Cerebellar nuclear complex (tissue), 1 donor: Measurements from ENCODE around the gene MICALL1.

Experiments used
- DNase-seq, 2 experiments: peaks; one replicate each; lab custom pipeline; 2025; lab: John Stamatoyannopoulos, UW

Gene MICALL1

DNA sequence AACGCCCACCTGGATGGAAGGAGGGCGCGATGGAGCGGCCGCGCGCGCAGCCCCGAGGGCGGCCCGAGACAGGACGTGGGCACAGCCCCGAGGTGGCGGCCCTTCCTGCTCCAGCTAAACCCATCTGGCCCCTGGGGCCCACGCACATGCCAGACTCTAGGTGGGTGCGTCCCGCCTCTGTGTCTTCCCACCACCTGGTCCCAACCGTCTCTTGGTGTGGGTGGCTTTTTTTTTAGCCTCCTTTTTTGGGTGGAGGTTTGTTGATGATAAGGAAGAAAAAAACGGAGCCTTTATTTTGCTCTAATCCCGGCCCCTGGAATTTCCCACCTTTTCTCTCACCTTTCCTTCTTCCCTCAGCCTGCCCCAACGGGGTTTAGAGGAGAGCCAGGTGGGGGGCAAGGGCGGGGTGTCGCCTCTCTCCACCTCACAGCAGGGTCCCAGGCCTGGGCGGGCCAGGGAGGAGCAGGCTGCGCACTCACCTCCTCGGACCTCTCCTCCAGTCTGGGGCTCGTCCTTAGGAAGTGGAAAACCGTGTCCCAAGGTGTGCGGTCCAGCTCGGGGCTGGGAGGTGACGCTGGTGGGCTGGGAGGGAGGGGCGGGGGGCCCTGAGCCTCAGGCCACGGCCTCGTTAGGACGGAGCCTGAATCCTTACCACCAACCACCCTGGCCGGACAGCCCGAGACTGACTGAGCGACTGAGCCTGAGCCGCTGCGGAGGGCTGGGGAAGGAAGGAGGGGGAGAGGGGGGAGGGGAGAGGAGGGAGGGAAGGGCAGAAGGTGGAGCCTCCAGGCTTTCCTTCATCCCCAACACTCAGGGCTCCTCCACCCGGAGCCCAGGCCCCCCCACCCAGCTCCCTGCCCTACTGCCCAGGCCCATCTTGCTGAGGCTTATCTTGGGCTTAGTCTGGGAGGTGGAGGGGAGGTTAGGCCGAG is 78.0 kb downstream of the MICALL1 start, which contains the start of gene SOX10:
Gene SOX10, minus strand, starts transcription at position 696 of the 932 bp plus-strand sequence. CDS start 771 bp downstream, outside the sequence.
- no peak for DNase-seq

DNA sequence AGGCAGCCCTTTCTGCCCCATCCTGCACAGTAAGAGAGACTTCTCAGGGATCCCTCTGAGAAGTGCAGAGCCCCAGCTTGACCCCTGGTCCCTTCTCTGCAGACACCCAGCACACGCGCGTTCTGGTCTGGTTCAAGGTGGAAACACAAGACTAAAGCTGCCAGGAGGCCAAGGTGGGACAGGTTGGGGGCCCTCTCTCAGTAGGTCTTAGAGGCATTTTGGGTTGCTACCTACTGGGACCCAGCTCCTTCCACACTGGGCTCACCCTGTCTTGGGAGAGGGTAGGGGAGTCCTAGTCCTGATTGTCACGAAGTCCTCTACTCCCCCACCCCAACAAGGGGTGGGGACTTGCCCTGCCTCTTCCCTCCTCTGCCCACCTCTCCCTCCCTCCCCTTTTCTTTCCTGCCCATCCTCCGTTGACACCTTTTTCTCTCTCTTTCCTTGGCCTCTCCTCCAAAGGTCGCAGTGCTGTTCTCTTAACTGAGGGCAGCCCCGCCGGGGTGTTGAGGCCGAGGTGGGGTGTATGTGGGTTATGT is 79.0 kb downstream of the MICALL1 start:
- no peak for DNase-seq

DNA sequence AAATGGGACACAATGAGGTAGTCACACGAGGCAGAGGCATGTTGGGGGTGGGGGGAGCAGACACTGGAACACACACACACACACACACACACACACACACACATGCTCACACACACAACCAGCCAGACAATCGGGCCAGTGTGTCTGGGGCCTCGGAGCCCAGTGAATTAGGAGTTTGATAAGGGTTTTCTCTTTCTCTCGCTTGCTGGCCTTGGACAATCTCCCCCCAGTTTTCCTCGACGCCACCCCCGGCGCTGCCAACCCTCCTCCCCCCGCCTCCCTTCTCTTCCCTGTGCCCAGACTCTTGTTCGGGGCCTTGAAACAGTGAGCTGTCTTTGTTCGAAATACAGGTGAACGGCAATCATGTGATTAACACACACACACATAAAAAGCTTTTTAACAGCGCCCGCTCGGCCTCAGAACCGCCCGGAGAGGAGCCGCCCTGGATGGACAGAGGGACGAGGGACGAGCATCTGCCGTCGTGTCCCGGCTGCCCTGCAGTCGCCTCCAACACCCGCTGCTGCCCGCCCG is 79.7 kb downstream of the MICALL1 start:
- no peak for DNase-seq

DNA sequence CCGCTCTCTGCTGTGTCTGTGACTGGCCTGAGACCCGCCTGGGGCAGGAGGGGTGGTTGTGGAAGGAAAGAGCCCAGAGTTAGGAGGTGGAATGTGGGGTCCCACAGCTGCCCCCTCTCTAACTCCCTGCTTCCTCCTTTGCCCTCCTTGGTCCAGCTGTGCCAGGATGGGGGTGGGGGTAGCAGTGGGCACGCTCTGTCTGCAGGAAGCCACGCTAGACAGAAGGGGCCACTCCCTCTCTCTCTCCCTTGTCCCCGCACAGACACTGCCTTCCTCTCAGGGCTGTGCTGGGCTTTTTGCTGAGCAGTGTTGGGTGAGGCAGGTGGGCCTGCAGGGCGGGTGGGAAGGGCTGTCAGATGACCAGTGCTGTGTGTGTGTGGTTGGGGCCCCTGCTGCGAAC is 80.3 kb downstream of the MICALL1 start:
- DNase-seq: no peak

DNA sequence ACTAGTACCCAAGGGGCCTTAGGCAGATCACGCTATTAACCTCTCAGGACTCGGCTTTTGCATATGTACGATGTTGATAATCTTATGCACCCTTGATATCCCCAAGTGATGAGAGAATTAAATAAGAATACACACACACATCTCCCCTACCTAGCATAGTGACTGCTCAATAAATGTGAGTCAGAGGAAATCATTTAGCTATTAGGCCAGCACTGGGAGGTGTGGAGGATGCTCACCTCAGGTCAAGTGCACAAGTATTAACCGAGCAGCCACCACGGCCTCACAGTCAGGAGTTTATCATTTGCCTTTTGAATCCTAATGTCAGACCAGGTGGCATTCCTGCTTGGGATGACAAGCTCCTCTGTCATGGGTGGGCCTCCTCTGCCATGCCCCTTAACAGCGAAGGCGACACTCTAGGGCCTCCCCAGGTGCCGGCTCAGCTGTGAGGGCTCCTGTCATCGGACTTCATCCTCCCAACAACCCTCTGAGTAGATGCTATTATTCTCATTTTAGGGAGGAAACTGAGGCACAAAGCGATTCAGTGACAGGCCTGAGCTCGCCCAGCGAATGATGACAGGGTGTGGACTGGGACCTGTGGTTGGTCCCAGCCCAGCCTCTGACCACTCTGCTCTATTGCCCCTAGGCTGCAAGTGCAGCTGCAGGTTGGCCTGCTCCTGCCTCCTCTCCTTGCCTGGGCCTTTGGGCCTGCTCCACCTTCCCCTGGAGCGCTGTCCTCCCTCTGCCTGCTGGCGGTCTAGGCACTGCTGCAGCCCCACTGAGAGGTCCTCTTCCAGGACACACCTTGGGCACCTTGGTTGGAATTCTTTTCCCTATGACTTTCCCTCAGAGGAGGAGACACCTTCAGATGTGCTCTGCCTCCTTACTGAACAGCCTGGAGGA is 83.3 kb downstream of the MICALL1 start:
- no peak for DNase-seq

DNA sequence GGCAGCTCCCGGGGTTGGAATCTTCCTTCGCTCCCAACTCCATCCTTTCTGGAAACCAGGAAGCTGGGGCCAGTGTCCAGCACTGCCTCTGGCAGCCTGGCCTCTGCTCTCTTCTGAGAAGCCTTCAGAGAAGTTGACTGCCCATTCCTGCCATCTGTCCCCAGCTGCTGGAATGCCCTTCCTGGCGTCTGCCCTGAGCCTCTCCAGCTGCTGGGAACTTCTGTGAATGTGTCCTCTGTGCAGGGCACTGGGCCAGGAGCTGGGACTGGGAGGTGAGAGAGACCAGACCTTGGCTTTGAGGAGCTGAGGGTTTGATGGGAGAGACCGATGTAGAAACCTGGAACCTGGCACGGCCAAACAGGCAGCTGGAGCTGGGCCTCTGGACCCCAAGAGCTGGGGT is 84.2 kb downstream of the MICALL1 start:
- DNase-seq: no peak

DNA sequence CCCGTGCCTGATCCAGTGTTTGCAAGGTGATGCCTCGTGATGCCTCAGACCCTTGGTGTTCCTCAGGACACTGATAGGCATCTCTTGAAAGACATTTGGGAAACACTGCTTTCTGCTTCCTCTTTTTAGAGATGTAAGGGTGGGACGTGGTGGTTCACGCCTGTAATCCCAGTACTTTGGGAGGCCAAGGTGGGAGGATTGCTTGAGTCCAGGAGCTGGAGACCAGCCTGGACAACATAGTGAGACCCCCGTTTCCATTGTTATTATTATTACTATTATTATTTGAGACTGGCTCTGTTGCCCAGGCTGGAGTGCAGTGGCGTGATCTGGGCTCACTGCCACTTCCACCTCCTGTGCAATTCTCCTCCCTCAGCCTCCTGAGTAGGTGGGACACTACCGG is 84.8 kb downstream of the MICALL1 start:
- DNase-seq: no peak

DNA sequence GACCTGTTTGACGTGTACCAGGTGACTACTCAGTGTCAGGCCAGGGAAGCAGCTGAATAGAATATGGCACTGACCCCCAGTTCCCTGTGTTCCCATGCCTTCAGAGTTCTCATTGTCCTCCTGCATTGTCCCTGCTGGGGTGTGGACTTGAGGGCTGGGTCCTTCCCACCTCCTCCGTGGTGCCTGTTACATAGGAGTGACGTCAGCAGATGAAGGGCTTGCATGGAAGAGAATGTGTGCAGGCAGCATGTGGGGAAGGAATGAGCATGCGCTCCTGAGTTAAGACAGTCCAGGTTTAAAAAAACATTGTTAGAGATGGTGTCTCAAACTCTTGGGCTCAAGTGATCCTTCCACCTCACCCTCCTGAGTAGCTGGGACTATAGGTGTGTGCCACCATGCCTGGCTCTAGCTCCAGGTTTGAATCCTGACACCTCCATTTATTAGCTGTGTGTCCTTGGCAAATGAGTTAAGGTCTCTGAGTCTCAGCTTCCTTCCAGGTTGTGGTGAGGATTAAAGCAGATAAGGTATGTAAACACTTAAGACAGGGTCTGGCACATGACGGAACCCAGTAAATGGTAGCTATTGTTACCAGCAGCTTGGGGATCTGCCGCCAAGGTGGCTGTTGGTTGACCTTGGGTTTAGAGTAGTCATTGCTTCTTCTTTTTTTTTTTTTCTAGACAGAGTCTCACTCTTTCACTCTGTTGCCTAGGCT is 85.8 kb downstream of the MICALL1 start:
- no peak for DNase-seq
